ENCODE data around the gene PDGFA.

DNA sequence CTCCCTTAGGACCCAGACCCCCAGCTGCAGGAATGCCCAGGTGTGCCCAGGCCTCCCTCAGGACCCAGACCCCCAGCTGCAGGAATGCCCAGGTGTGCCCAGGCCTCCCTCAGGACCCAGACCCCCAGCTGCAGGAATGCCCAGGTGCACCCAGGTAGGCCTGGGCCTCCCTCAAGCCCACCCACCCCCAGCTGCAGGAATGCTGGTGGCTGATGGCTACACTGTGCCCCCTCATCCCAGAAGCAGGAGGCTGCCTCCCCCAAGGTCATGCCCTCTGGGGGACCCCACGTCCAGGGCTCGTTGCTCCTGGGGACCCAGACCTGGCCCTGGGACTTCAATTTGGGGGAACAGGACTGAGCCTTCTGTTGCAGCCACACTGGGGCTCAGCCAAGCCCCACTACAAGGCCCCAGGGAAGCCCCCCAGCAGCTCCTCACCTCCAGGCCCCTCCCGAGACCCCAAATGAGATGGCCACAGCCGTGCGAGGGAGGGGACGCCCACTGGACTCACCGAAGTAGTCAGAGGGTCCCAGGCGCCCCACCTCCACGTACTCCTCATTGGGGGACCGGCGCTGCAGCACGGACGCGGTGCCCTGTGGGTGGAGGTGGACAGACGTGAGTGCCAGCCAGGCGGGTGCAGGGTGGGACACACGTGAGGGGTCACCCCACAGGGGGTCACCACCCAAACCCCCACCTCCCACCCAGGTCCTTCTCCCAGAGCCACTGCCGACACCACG lies 31.4 kb upstream of the PDGFA start:
- TF ChIP-seq EP300 (IDR thresholded peaks at IDR 0.05) = no peak
- TF ChIP-seq, protein P1, sequence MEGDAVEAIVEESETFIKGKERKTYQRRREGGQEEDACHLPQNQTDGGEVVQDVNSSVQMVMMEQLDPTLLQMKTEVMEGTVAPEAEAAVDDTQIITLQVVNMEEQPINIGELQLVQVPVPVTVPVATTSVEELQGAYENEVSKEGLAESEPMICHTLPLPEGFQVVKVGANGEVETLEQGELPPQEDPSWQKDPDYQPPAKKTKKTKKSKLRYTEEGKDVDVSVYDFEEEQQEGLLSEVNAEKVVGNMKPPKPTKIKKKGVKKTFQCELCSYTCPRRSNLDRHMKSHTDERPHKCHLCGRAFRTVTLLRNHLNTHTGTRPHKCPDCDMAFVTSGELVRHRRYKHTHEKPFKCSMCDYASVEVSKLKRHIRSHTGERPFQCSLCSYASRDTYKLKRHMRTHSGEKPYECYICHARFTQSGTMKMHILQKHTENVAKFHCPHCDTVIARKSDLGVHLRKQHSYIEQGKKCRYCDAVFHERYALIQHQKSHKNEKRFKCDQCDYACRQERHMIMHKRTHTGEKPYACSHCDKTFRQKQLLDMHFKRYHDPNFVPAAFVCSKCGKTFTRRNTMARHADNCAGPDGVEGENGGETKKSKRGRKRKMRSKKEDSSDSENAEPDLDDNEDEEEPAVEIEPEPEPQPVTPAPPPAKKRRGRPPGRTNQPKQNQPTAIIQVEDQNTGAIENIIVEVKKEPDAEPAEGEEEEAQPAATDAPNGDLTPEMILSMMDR (IDR thresholded peaks at IDR 0.05) = no peak
